Posterior vena cava (tissue), 2 donors: ENCODE measurements around the gene C2orf42. TPM values are rescaled to one million over a fixed set of nuclear protein-coding genes. Genes with fewer than 3 reads are reported as not detected.

Experiments used
- DNase-seq: peaks from one replicate; pipeline ENCODE4 v3.0.0-alpha.2; 2020; ENCODE audit warnings: low spot score
- intact Hi-C, 2 donors: fragments of 100-400 bp; cut with DNase I; formaldehyde crosslinking; loops; one replicate each; pipeline versions ENCODE4 v1.14.1 to v1.14.2; 2022 to 2023
- total RNA-seq, 2 donors: library from RNA; stranded (reverse); fragmentation: NEBNext Ultra II Directional; extraction: Animal tissue kit (Norgen Biotek cat#: 25700); gene quantifications; one replicate each; pipeline ENCODE4 v1.2.1, GENCODE V29; 2021
- donor health status: DM: yes; HTN: yes; CAD: no.
- donor health status: DM: yes; HTN: yes; CAD: no.

The C2orf42 gene
- total RNA-seq, 2 donors from 2014 or later, result 13.1 to 17.8 TPM

- intact Hi-C loops, result loop anchor here in 1 of 2 donors (5.0 kb wide), 1 partner anchor 228 kb away; no protein-coding TSS in a partner anchor
These were observed 50.0 kb downstream of the C2orf42 start for GRCh38 chr2:70140791-70141211.

GRCh38 chr2:70134323-70134983, 56.4 kb downstream of the C2orf42 start:
- peak; percentile 0 for DNase-seq

More at GRCh38 chr2:70140791-70141211, 50.0 kb downstream of the C2orf42 start:
- DNase-seq, result no peak

GRCh38 chr2:70133491-70134322, 57.1 kb downstream of the C2orf42 start:
- intact Hi-C loops, result loop anchor here in 1 of 2 donors (10.0 kb wide), 1 partner anchor 1891 kb away; no protein-coding TSS in a partner anchor
- peak; percentile 13 for DNase-seq

More at GRCh38 chr2:70134323-70134983, 56.4 kb downstream of the C2orf42 start:
- intact Hi-C loops, result loop anchor here in 1 of 2 donors (10.0 kb wide), 1 partner anchor 1890 kb away; no protein-coding TSS in a partner anchor

GRCh38 chr2:70133127-70133452, 57.7 kb downstream of the C2orf42 start:
- intact Hi-C loops, result loop anchor here in 1 of 2 donors (10.0 kb wide), 1 partner anchor 1892 kb away; no protein-coding TSS in a partner anchor
- DNase-seq, result no peak

- DNase-seq, result peak; percentile 38
- intact Hi-C loops, result loop anchor here in 1 of 2 donors (10.0 kb wide), 1 partner anchor 1892 kb away; no protein-coding TSS in a partner anchor
These were observed 58.3 kb downstream of the C2orf42 start for GRCh38 chr2:70132244-70133126.

- peak; percentile 31 for DNase-seq
- intact Hi-C loops, result loop anchor here in 1 of 2 donors (10.0 kb wide), 1 partner anchor 1893 kb away; no protein-coding TSS in a partner anchor
These were observed 59.3 kb downstream of the C2orf42 start for GRCh38 chr2:70131344-70132143.

- DNase-seq, result no peak
- intact Hi-C loops, result loop anchor here (5.0 to 10.0 kb wide), 2 partner anchors 41 to 353 kb away; partner anchors contain the start of gene PCBP1 (in 1 of the 2)
These were observed 62.8 kb downstream of the C2orf42 start for GRCh38 chr2:70128005-70128404.

- no peak for DNase-seq
- intact Hi-C loops, result loop anchor here (5.0 to 10.0 kb wide), 2 partner anchors 39 to 352 kb away; partner anchors contain the start of gene PCBP1 (in 1 of the 2)
These were observed 64.4 kb downstream of the C2orf42 start for GRCh38 chr2:70126413-70126812.

- intact Hi-C loops, result loop anchor here (5.0 to 10.0 kb wide), 2 partner anchors 38 to 351 kb away; partner anchors contain the start of gene PCBP1 (in 1 of the 2)
- peak; percentile 11 for DNase-seq
These were observed 65.3 kb downstream of the C2orf42 start for GRCh38 chr2:70125498-70125898.

- peak; percentile 90 for DNase-seq
- intact Hi-C loops, result loop anchor here (5.0 to 10.0 kb wide), 2 partner anchors 38 to 350 kb away; partner anchors contain the start of gene PCBP1 (in 2 of the 2)
These were observed 65.8 kb downstream of the C2orf42 start for GRCh38 chr2:70124983-70125480.

- no peak for DNase-seq
- intact Hi-C loops, result loop anchor here in 1 of 2 donors (5.0 to 10.0 kb wide), 2 partner anchors 36 to 349 kb away; partner anchors contain the start of gene PCBP1
These were observed 67.0 kb downstream of the C2orf42 start for GRCh38 chr2:70123829-70124116.

- intact Hi-C loops, result loop anchor here in 1 of 2 donors (5.0 to 10.0 kb wide), 2 partner anchors 36 to 348 kb away; partner anchors contain the start of gene PCBP1
These were observed 67.6 kb downstream of the C2orf42 start for GRCh38 chr2:70123051-70123828.

GRCh38 chr2:70122470-70122869, 68.3 kb downstream of the C2orf42 start:
- intact Hi-C loops, result loop anchor here in 1 of 2 donors (5.0 to 10.0 kb wide), 2 partner anchors 35 to 348 kb away; partner anchors contain the start of gene PCBP1
- DNase-seq, result no peak

More at GRCh38 chr2:70123051-70123828, 67.6 kb downstream of the C2orf42 start:
- peak; percentile 85 for DNase-seq

GRCh38 chr2:70121627-70122372, 69.0 kb downstream of the C2orf42 start:
- intact Hi-C loops, result loop anchor here in 1 of 2 donors (5.0 to 10.0 kb wide), 2 partner anchors 34 to 347 kb away; partner anchors contain the start of gene PCBP1
- DNase-seq, result peak; percentile 23

- DNase-seq, result no peak
- intact Hi-C loops, result no loop called here
These were observed 71.9 kb downstream of the C2orf42 start for GRCh38 chr2:70118798-70119454.
